ENCODE measurements around the gene TTL. TPM values are rescaled to one million over a fixed set of nuclear protein-coding genes. Genes with fewer than 3 reads are reported as not detected.
A peak's percentile ranks its signal among the peaks of the same experiment; 100 is the strongest.

The TTL gene
- total RNA-seq, 1 experiment from 2014 or later: 58.9 TPM

DNA sequence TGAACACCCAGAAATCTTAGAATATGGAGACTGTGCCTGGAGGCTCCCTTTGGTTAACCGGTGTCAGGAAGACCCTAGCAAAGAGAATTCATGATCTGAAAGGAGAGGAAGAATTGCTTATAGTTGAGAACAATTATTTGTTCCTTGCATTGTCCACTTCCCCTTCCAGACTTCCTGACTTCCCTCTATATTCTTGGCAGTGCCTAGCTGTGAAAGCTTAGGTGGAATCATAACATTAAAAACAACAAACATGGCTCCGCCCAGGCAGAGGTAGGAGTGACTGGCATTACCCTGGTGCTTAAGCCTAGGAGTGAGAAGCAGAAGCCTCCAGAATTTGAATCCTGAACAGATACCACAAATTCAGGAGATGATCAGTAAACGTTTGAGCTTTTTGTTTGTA is 1.9 kb downstream of the TTL start:
- no peak overlapping the region for H3T11ph ChIP-seq (ENCODE audit: low read length)

More for the DNA sequence above, 1.9 kb downstream of the TTL start:
- no peaks in the 10 kb centered on the region; the same call in 1 of the 2 replicates for H3K4me1 ChIP-seq (ENCODE audit: insufficient read depth, low read length)
- peaks cover 16 to 40% (median 28%) of the 10 kb centered on the region in 3 experiments for H3K36me3 Mint-ChIP-seq (ENCODE audit: insufficient read depth in 1 of 3, low read depth in 3 of 3)
- peak overlapping the region; percentile 100 for H3K4me2 ChIP-seq (ENCODE audit: insufficient read depth, insufficient read length, low read length)
- H3K79me1 ChIP-seq (ENCODE audit: insufficient read depth, low read depth, low read length, poor library complexity, severe bottlenecking): no peaks in the 10 kb centered on the region
- no CpG with 5 or more reads among the region's 3 CpGs for WGBS (ENCODE audit: extremely low coverage, insufficient read length, low lambda C conversion rate)
- no peak overlapping the region for H3K9ac ChIP-seq (ENCODE audit: extremely low read depth, insufficient read length, low read length)
- no peak overlapping the region for H3K4ac ChIP-seq (ENCODE audit: low read depth, low read length)
- H2BK12ac ChIP-seq (ENCODE audit: insufficient read length, low read depth, low read length): no peak overlapping the region
- no peak for DNase-seq
- no peak overlapping the region for H2AFZ ChIP-seq (ENCODE audit: low read length)
- no peak overlapping the region for H4K8ac ChIP-seq (replicated peaks; ENCODE audit: insufficient read length, low read depth, low read length)
- no peaks in the 10 kb centered on the region for H3K9me3 ChIP-seq (ENCODE audit: control insufficient read depth, low read depth, low read length)
- H3K79me2 ChIP-seq (ENCODE audit: insufficient read depth, low read length): peaks cover 6% of the 10 kb centered on the region; the same call in 1 of the 2 replicates
- no peak overlapping the region for H3K27ac Mint-ChIP-seq
- no peaks in the 10 kb centered on the region; a peak in 1 of 5 replicates for H3K9me3 Mint-ChIP-seq
- H3K4me1 Mint-ChIP-seq: peaks cover 18 to 21% of the 10 kb centered on the region in 2 experiments
- H3K27me3 ChIP-seq (ENCODE audit: insufficient read depth, low read length): no peaks in the 10 kb centered on the region; the same call in 1 of the 2 replicates
- no peaks in the 10 kb centered on the region for H4K20me1 ChIP-seq (ENCODE audit: control insufficient read depth, insufficient read depth, insufficient read length)
- no peak overlapping the region for H4K91ac ChIP-seq (ENCODE audit: insufficient read length, low read depth, low read length)
- TF ChIP-seq, protein P1, sequence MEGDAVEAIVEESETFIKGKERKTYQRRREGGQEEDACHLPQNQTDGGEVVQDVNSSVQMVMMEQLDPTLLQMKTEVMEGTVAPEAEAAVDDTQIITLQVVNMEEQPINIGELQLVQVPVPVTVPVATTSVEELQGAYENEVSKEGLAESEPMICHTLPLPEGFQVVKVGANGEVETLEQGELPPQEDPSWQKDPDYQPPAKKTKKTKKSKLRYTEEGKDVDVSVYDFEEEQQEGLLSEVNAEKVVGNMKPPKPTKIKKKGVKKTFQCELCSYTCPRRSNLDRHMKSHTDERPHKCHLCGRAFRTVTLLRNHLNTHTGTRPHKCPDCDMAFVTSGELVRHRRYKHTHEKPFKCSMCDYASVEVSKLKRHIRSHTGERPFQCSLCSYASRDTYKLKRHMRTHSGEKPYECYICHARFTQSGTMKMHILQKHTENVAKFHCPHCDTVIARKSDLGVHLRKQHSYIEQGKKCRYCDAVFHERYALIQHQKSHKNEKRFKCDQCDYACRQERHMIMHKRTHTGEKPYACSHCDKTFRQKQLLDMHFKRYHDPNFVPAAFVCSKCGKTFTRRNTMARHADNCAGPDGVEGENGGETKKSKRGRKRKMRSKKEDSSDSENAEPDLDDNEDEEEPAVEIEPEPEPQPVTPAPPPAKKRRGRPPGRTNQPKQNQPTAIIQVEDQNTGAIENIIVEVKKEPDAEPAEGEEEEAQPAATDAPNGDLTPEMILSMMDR (conservative IDR thresholded peaks at IDR 0.05): no peak
- H3K23me2 ChIP-seq (ENCODE audit: insufficient read length, low read depth, low read length, poor library complexity, severe bottlenecking): peaks cover 24% of the 10 kb centered on the region
- H3K27ac ChIP-seq (ENCODE audit: insufficient read length, low read depth, low read length): no peak overlapping the region
- no peak overlapping the region for H3K14ac ChIP-seq (ENCODE audit: insufficient read depth, low read length)
- no peak overlapping the region for H3K56ac ChIP-seq (ENCODE audit: insufficient read length, low read depth, low read length)
- H3K27me3 Mint-ChIP-seq (ENCODE audit: low read depth): peaks cover 15% of the 10 kb centered on the region
- no peak overlapping the region for H2AK5ac ChIP-seq (ENCODE audit: insufficient read length, low read length)
- H4K5ac ChIP-seq (ENCODE audit: insufficient read length, low read depth, low read length): no peak overlapping the region
- no peak overlapping the region for H2BK5ac ChIP-seq (ENCODE audit: insufficient read length, low read length)
- no peak overlapping the region for H3K23ac ChIP-seq (ENCODE audit: insufficient read length, low read depth, low read length)
- H3K18ac ChIP-seq (ENCODE audit: insufficient read length, low read depth, low read length): no peak overlapping the region
- no peak overlapping the region for H2BK15ac ChIP-seq (ENCODE audit: low read depth, low read length)
- H2BK20ac ChIP-seq (ENCODE audit: low read depth, low read length, poor library complexity, severe bottlenecking): no peak overlapping the region
- H3K4me3 Mint-ChIP-seq: peak overlapping the region; percentile 93 to 97
- no peak overlapping the region for H2BK120ac ChIP-seq (ENCODE audit: low read depth, low read length, poor library complexity, severe bottlenecking)

Data from H9 (cell line).